ENCODE data around the gene GPATCH1. TPM values are rescaled to one million over a fixed set of nuclear protein-coding genes. Genes with fewer than 3 reads are reported as not detected.

The GPATCH1 gene
- total and polyA plus RNA-seq, 10 of the 15 experiments (the other 5 are each of a cell fraction or from before 2014, with no cell fraction given): 4.5 to 9.6 (median 7.2) TPM

DNA sequence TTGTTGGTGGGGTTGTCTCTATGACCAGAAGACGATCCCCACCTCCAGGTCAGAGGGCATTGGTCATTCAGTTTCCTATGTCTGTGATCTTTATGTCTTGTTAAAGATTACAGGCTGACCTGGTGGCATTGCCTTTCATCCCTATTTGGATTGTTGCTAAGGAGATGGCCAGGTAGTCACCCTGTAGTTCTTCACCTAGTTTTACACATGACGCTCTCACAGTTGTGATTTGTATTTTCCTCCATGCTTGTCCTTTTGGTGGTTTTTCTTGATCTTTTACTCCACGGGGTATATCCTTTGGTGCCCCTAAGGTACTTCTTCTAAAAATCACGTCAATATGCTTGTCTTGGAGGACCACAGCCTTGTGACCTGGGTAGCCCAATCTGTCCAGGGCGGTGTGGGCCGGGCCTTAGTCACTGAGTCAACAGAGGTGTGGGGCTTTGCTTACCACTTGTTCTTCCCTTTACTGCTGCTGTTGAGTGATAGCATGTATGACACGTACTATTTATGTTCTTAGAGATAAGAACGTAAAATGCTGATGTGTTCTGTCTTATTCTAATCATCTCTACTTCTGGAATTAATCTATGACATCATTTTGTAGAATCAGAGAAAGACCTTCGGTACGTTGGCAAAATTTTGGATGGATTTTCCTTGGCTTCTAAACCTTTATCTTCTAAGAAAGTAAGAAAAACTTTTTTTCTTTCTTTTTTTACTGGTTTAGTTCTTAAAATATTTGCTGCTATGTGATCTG lies 20.1 kb downstream of the GPATCH1 start:
- Histone ChIP-seq H3K36me3 (ENCODE audit: control insufficient read depth in 2 of 2, insufficient read depth in 2 of 2, low read length in 1 of 2) (peaks cover 9 to 29% of the 10 kb centered on the region in 2 experiments), H3K9ac (ENCODE audit: control insufficient read depth, insufficient read depth, low read length) (no peak overlapping the region), H3K79me2 (ENCODE audit: control insufficient read depth, insufficient read depth, low read length) (no peaks in the 10 kb centered on the region), H4K20me1 (ENCODE audit: control insufficient read depth, insufficient read depth) (no peaks in the 10 kb centered on the region), H3K27ac (ENCODE audit: control insufficient read depth, insufficient read depth) (no peak overlapping the region), H2AFZ (ENCODE audit: control insufficient read depth, low read depth, low read length) (no peak overlapping the region), H3K27me3 (replicated peaks in 1 of 2; ENCODE audit: control insufficient read depth in 2 of 2, insufficient read depth in 2 of 2, low read length in 1 of 2) (no peaks in the 10 kb centered on the region), H3K4me1 (ENCODE audit: control insufficient read depth, insufficient read depth, low read length) (no peaks in the 10 kb centered on the region), H3K4me3 (no peak overlapping the region), H3K4me2 (ENCODE audit: control insufficient read depth, insufficient read depth) (no peak overlapping the region), H3K9me3 (replicated peaks; ENCODE audit: control insufficient read depth, insufficient read depth, low read length) (no peaks in the 10 kb centered on the region)
- SMC1A ChIA-PET (ENCODE audit: uncharacterized antibody, unreplicated experiment): no interaction called here
- FAIRE-seq (no peak), ATAC-seq (no peak), DNase-seq (ENCODE audit: low read depth, low spot score) (no peak)
- no TSS peak for BruUV-seq (replicated peaks)
- WGBS (ENCODE audit: insufficient coverage, insufficient replicate concordance, low lambda C conversion rate, missing lambda C conversion rate): 93% methylated on average over 10 of the region's 10 CpGs
- CTCF ChIA-PET: no interaction called here
- intact Hi-C loops (cut with micrococcal nuclease; ENCODE audit: unreplicated experiment): no loop called here
- POLR2A ChIA-PET: interaction anchor here (0.7 kb wide), 1 partner anchor 10 kb away, joined by 5 read pairs; no protein-coding TSS in a partner anchor
- in situ Hi-C loops (cut with MboI): no loop called here
- RAD21 ChIA-PET (ENCODE audit: unreplicated experiment): no interaction called here
- TF ChIP-seq ASH2L (IDR thresholded peaks at IDR 0.05; ENCODE audit: borderline replicate concordance, low read depth) (no peak), BRCA1 (IDR thresholded peaks at IDR 0.05; ENCODE audit: low read depth, low read length) (no peak), FOXM1 (IDR thresholded peaks at IDR 0.05; ENCODE audit: low read depth, low read length) (no peak), SMAD1 (IDR thresholded peaks at IDR 0.05; ENCODE audit: low read depth, partially characterized antibody) (no peak), IKZF2 (IDR thresholded peaks at IDR 0.05) (no peak), HDAC6 (IDR thresholded peaks at IDR 0.05; ENCODE audit: unreplicated experiment) (no peak), BHLHE40 (IDR thresholded peaks at IDR 0.05; ENCODE audit: borderline replicate concordance in 1 of 2, low read depth in 2 of 2, low read length in 1 of 2) (no peak), SMARCA5 (IDR thresholded peaks at IDR 0.05) (no peak), IKZF1 (conservative IDR thresholded peaks at IDR 0.05) (no peak)
- TF ChIP-seq, protein P1, sequence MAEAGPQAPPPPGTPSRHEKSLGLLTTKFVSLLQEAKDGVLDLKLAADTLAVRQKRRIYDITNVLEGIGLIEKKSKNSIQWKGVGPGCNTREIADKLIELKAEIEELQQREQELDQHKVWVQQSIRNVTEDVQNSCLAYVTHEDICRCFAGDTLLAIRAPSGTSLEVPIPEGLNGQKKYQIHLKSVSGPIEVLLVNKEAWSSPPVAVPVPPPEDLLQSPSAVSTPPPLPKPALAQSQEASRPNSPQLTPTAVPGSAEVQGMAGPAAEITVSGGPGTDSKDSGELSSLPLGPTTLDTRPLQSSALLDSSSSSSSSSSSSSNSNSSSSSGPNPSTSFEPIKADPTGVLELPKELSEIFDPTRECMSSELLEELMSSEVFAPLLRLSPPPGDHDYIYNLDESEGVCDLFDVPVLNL (IDR thresholded peaks at IDR 0.05; ENCODE audit: low read depth, low read length): no peak
- TF ChIP-seq, protein P2, sequence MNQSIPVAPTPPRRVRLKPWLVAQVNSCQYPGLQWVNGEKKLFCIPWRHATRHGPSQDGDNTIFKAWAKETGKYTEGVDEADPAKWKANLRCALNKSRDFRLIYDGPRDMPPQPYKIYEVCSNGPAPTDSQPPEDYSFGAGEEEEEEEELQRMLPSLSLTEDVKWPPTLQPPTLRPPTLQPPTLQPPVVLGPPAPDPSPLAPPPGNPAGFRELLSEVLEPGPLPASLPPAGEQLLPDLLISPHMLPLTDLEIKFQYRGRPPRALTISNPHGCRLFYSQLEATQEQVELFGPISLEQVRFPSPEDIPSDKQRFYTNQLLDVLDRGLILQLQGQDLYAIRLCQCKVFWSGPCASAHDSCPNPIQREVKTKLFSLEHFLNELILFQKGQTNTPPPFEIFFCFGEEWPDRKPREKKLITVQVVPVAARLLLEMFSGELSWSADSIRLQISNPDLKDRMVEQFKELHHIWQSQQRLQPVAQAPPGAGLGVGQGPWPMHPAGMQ (IDR thresholded peaks at IDR 0.05; ENCODE audit: borderline replicate concordance): no peak
